Measurements from ENCODE around the gene SH3BP2.
A peak's percentile ranks its signal among the peaks of the same experiment; 100 is the strongest.

SH3BP2 gene

GRCh38 chr4:2809610-2810180 is 16.8 kb downstream of the SH3BP2 start:
- no peak overlapping the region for H3K4me3 ChIP-seq

GRCh38 chr4:2810388-2810787 is 17.5 kb downstream of the SH3BP2 start:
- no peak for DNase-seq (ENCODE audit: low read depth, low spot score)
- Histone ChIP-seq H3K9me3 (ENCODE audit: low read depth, low read length) (no peaks in the 10 kb centered on the region), H3K36me3 (ENCODE audit: insufficient read depth, low read length) (no peaks in the 10 kb centered on the region), H3K9ac (ENCODE audit: insufficient read length) (no peak overlapping the region), H3K27ac (no peak overlapping the region), H3K4me3 (no peak overlapping the region)
- TF ChIP-seq POLR2AphosphoS5 (IDR thresholded peaks at IDR 0.05; ENCODE audit: borderline replicate concordance, low read depth, low read length) (no peak), FOXP2 (optimal IDR thresholded peaks at IDR 0.05; ENCODE audit: control extremely low read depth, extremely low read length, insufficient read depth) (no peak), EZH2 (IDR thresholded peaks at IDR 0.05) (no peak)

More at GRCh38 chr4:2809610-2810180, 16.8 kb downstream of the SH3BP2 start:
- Histone ChIP-seq H3K36me3 (ENCODE audit: insufficient read depth, low read length) (no peaks in the 10 kb centered on the region), H3K9ac (ENCODE audit: insufficient read length) (no peak overlapping the region), H3K9me3 (ENCODE audit: low read depth, low read length) (no peaks in the 10 kb centered on the region), H3K27ac (no peak overlapping the region)
- TF ChIP-seq FOXP2 (optimal IDR thresholded peaks at IDR 0.05; ENCODE audit: control extremely low read depth, extremely low read length, insufficient read depth) (no peak), EZH2 (IDR thresholded peaks at IDR 0.05) (no peak), POLR2AphosphoS5 (IDR thresholded peaks at IDR 0.05; ENCODE audit: borderline replicate concordance, low read depth, low read length) (no peak)
- DNase-seq (ENCODE audit: low read depth, low spot score): no peak

- Histone ChIP-seq H3K9me3 (ENCODE audit: low read depth, low read length) (no peaks in the 10 kb centered on the region), H3K9ac (ENCODE audit: insufficient read length) (peak overlapping the region; percentile 45), H3K4me3 (no peak overlapping the region; the same call in 1 of the 2 replicates), H3K36me3 (ENCODE audit: insufficient read depth, low read length) (no peaks in the 10 kb centered on the region), H3K27ac (peak overlapping the region; percentile 87)
- TF ChIP-seq EZH2 (IDR thresholded peaks at IDR 0.05): no peak
- DNase-seq (ENCODE audit: low read depth, low spot score): no peak
These were observed 19.1 kb downstream of the SH3BP2 start for GRCh38 chr4:2811830-2812611.

GRCh38 chr4:2812612-2813354 is 19.9 kb downstream of the SH3BP2 start:
- H3K27ac ChIP-seq: peak overlapping the region; percentile 91
- DNase-seq (ENCODE audit: low read depth, low spot score): no peak
- H3K9ac ChIP-seq (ENCODE audit: insufficient read length): peak overlapping the region; percentile 51
- H3K36me3 ChIP-seq (ENCODE audit: insufficient read depth, low read length): no peaks in the 10 kb centered on the region
- no peaks in the 10 kb centered on the region for H3K9me3 ChIP-seq (ENCODE audit: low read depth, low read length)
- no peak for TF ChIP-seq EZH2 (IDR thresholded peaks at IDR 0.05)
- no peak for TF ChIP-seq FOXP2 (optimal IDR thresholded peaks at IDR 0.05; ENCODE audit: control extremely low read depth, extremely low read length, insufficient read depth)
- no peak for TF ChIP-seq POLR2AphosphoS5 (IDR thresholded peaks at IDR 0.05; ENCODE audit: borderline replicate concordance, low read depth, low read length)
- H3K4me3 ChIP-seq: peak overlapping the region; percentile 43; the same call in 1 of the 2 replicates

GRCh38 chr4:2813446-2814405 is 20.8 kb downstream of the SH3BP2 start:
- no peak overlapping the region for H3K4me3 ChIP-seq
- no peak overlapping the region for H3K9ac ChIP-seq (ENCODE audit: insufficient read length)
- no peaks in the 10 kb centered on the region for H3K9me3 ChIP-seq (ENCODE audit: low read depth, low read length)
- no peaks in the 10 kb centered on the region for H3K36me3 ChIP-seq (ENCODE audit: insufficient read depth, low read length)
- H3K27ac ChIP-seq: peak overlapping the region; percentile 91
- no peak for TF ChIP-seq EZH2 (IDR thresholded peaks at IDR 0.05)
- TF ChIP-seq FOXP2 (optimal IDR thresholded peaks at IDR 0.05; ENCODE audit: control extremely low read depth, extremely low read length, insufficient read depth): no peak
- TF ChIP-seq POLR2AphosphoS5 (IDR thresholded peaks at IDR 0.05; ENCODE audit: borderline replicate concordance, low read depth, low read length): no peak
- no peak for DNase-seq (ENCODE audit: low read depth, low spot score)

- no peak overlapping the region for H3K4me3 ChIP-seq
- H3K27ac ChIP-seq: no peak overlapping the region
- H3K36me3 ChIP-seq (ENCODE audit: insufficient read depth, low read length): no peaks in the 10 kb centered on the region; the same call in 1 of the 2 replicates
- H3K9ac ChIP-seq (ENCODE audit: insufficient read length): no peak overlapping the region
- no peak for DNase-seq (ENCODE audit: low read depth, low spot score)
- H3K9me3 ChIP-seq (ENCODE audit: low read depth, low read length): no peaks in the 10 kb centered on the region
- TF ChIP-seq POLR2AphosphoS5 (IDR thresholded peaks at IDR 0.05; ENCODE audit: borderline replicate concordance, low read depth, low read length): no peak
- no peak for TF ChIP-seq EZH2 (IDR thresholded peaks at IDR 0.05)
- TF ChIP-seq FOXP2 (optimal IDR thresholded peaks at IDR 0.05; ENCODE audit: control extremely low read depth, extremely low read length, insufficient read depth): no peak
These were observed 21.9 kb downstream of the SH3BP2 start for GRCh38 chr4:2814627-2815270.

- Histone ChIP-seq H3K9me3 (ENCODE audit: low read depth, low read length) (no peaks in the 10 kb centered on the region), H3K36me3 (ENCODE audit: insufficient read depth, low read length) (no peaks in the 10 kb centered on the region; the same call in 1 of the 2 replicates), H3K9ac (ENCODE audit: insufficient read length) (no peak overlapping the region), H3K4me3 (no peak overlapping the region), H3K27ac (no peak overlapping the region)
- no peak for DNase-seq (ENCODE audit: low read depth, low spot score)
- TF ChIP-seq EZH2 (IDR thresholded peaks at IDR 0.05) (no peak), FOXP2 (optimal IDR thresholded peaks at IDR 0.05; ENCODE audit: control extremely low read depth, extremely low read length, insufficient read depth) (no peak), POLR2AphosphoS5 (IDR thresholded peaks at IDR 0.05; ENCODE audit: borderline replicate concordance, low read depth, low read length) (no peak)
These were observed 23.6 kb downstream of the SH3BP2 start for GRCh38 chr4:2816401-2816954.
